DOHH2 (cell line): ENCODE data around the gene FAM50A.

ENCODE experiments used
- EZH2phosphoT487 ChIP-seq: fragments of 200-600 bp; sonication (generic); IDR thresholded peaks from 2 replicates; pipeline ENCODE4 v1.6.1; 2017; ENCODE audit warnings: borderline replicate concordance, mild to moderate bottlenecking, antibody characterized with exemption, low read length, moderate library complexity, mixed read lengths
- TF ChIP-seq, protein P1 (sequence below): fragments of 200-600 bp; sonication (generic); IDR thresholded peaks from one replicate; pipeline ENCODE4 v1.5.1; 2014; ENCODE audit warnings: antibody characterized with exemption, mild to moderate bottlenecking, low read depth, low read length; ENCODE audit not compliant: poor library complexity, severe bottlenecking

- TF ChIP-seq, protein P1, sequence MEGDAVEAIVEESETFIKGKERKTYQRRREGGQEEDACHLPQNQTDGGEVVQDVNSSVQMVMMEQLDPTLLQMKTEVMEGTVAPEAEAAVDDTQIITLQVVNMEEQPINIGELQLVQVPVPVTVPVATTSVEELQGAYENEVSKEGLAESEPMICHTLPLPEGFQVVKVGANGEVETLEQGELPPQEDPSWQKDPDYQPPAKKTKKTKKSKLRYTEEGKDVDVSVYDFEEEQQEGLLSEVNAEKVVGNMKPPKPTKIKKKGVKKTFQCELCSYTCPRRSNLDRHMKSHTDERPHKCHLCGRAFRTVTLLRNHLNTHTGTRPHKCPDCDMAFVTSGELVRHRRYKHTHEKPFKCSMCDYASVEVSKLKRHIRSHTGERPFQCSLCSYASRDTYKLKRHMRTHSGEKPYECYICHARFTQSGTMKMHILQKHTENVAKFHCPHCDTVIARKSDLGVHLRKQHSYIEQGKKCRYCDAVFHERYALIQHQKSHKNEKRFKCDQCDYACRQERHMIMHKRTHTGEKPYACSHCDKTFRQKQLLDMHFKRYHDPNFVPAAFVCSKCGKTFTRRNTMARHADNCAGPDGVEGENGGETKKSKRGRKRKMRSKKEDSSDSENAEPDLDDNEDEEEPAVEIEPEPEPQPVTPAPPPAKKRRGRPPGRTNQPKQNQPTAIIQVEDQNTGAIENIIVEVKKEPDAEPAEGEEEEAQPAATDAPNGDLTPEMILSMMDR = no peak
- TF ChIP-seq EZH2phosphoT487 = no peak
These were observed 23.6 kb downstream of the FAM50A start for GRCh38 chrX:154467556-154467955.
